NCI-H2081 (cell line): ENCODE results near the gene NLRC5.
"Not testable (repeated sequence)": the region's sequence is repeated elsewhere in the genome, so short reads cannot be mapped to it uniquely, and the experiment has no call there.

Experiments used
- DNase-seq, 2 experiments: peaks; one replicate each; lab custom pipeline; 2025; lab: John Stamatoyannopoulos, UW

NLRC5 gene

GRCh38 chr16:56984639-56985038 is 4.7 kb upstream of the NLRC5 start:
- no peak for DNase-seq

- no peak for DNase-seq
Observed at GRCh38 chr16:56985288-56985961, 3.9 kb upstream of the NLRC5 start.

GRCh38 chr16:56985962-56986360 is 3.4 kb upstream of the NLRC5 start:
- DNase-seq, result no peak

GRCh38 chr16:56986361-56986760 is 3.0 kb upstream of the NLRC5 start:
- no peak for DNase-seq

- not testable (repeated sequence) for DNase-seq
Observed at GRCh38 chr16:56986908-56987307, 2.4 kb upstream of the NLRC5 start.

GRCh38 chr16:56987692-56988091 is 1.7 kb upstream of the NLRC5 start:
- no peak for DNase-seq

GRCh38 chr16:56988161-56988947 is 1.0 kb upstream of the NLRC5 start:
- DNase-seq, result no peak

- no peak for DNase-seq
Observed at GRCh38 chr16:56989988-56990387, 631 bp downstream of the NLRC5 start.

GRCh38 chr16:56990407-56991286 is 1.3 kb downstream of the NLRC5 start:
- no peak for DNase-seq

- not testable (repeated sequence) for DNase-seq
Observed at GRCh38 chr16:56992431-56992830, 3.1 kb downstream of the NLRC5 start.

GRCh38 chr16:56993204-56993603 is 3.8 kb downstream of the NLRC5 start:
- DNase-seq, result no peak

- DNase-seq, result no peak
Observed at GRCh38 chr16:56994311-56994710, 5.0 kb downstream of the NLRC5 start.

GRCh38 chr16:56995136-56995805 is 5.9 kb downstream of the NLRC5 start:
- DNase-seq, result no peak

- DNase-seq, result no peak
Observed at GRCh38 chr16:56997264-56997663, 7.9 kb downstream of the NLRC5 start.

GRCh38 chr16:56997931-56998330 is 8.6 kb downstream of the NLRC5 start:
- no peak for DNase-seq

- no peak for DNase-seq
Observed at GRCh38 chr16:56998352-56998751, 9.0 kb downstream of the NLRC5 start.

- no peak for DNase-seq
Observed at GRCh38 chr16:56998861-56999260, 9.5 kb downstream of the NLRC5 start.

GRCh38 chr16:56999409-57000270 is 10.3 kb downstream of the NLRC5 start:
- DNase-seq, result no peak

GRCh38 chr16:57000271-57001025 is 11.1 kb downstream of the NLRC5 start:
- no peak for DNase-seq

- DNase-seq, result no peak
Observed at GRCh38 chr16:57001026-57001679, 11.8 kb downstream of the NLRC5 start.
